CD14-positive monocyte (primary cell): ENCODE data around the gene TM2D1. TPM values are rescaled to one million over a fixed set of nuclear protein-coding genes. Genes with fewer than 3 reads are reported as not detected.

Experiments used
- DNase-seq, 3 donors: peaks; one replicate each; pipeline ENCODE4 v3.0.0-alpha.2; 2011 to 2022
- H2AFZ ChIP-seq: 2 replicates; pipeline ENCODE4 v1.6.0; 2012; ENCODE audit warnings: mild to moderate bottlenecking, low read depth, low read length, inconsistent platforms; ENCODE audit not compliant: insufficient read depth, poor library complexity, severe bottlenecking
- H3K27ac ChIP-seq, 2 donors: 1 replicate in 1 of 2; 2 replicates in 1 of 2; pipeline ENCODE4 v1.5.1; 2012 to 2013; ENCODE audit warnings: low read length in 2 of 2, control low read depth in 1 of 2, inconsistent platforms in 1 of 2, low read depth in 1 of 2, mild to moderate bottlenecking in 1 of 2
- H3K27me3 ChIP-seq, 2 donors: one replicate each; pipeline versions ENCODE4 v1.6.0 to v1.6.1; 2011 to 2013; ENCODE audit warnings: low read length in 2 of 2; ENCODE audit not compliant: control insufficient read depth in 2 of 2, insufficient read depth in 2 of 2
- H3K36me3 ChIP-seq, 2 donors: replicated peaks in 1 of 2; 1 replicate in 1 of 2; 2 replicates in 1 of 2; pipeline versions ENCODE4 v1.5.1 to v1.6.1; 2012 to 2013; ENCODE audit warnings: low read length in 2 of 2, control low read depth in 1 of 2, inconsistent platforms in 1 of 2, mild to moderate bottlenecking in 1 of 2; ENCODE audit not compliant: insufficient read depth in 2 of 2, control insufficient read depth in 1 of 2
- H3K4me1 ChIP-seq, 2 donors: 1 replicate in 1 of 2; 2 replicates in 1 of 2; pipeline versions ENCODE4 v1.5.1 to v1.6.1; 2012 to 2013; ENCODE audit warnings: low read length in 2 of 2, control low read depth in 1 of 2, inconsistent platforms in 1 of 2, mild to moderate bottlenecking in 1 of 2, moderate library complexity in 1 of 2; ENCODE audit not compliant: insufficient read depth in 2 of 2, control insufficient read depth in 1 of 2
- H3K4me2 ChIP-seq: replicated peaks from 2 replicates; pipeline ENCODE3; 2012; ENCODE audit warnings: low read length, moderate library complexity, mild to moderate bottlenecking; ENCODE audit not compliant: poor library complexity, severe bottlenecking; ENCODE audit errors: extremely low read depth
- H3K4me3 ChIP-seq, 3 experiments: fragments of 200-600 bp in 1 of 3; sonication (generic) in 1 of 3; replicated peaks in 1 of 3; 1 replicate in 2 of 3; 2 replicates in 1 of 3; pipeline ENCODE4 v1.5.1; 2011 to 2013; ENCODE audit warnings: low read length in 3 of 3, mild to moderate bottlenecking in 3 of 3, control low read depth in 2 of 3, low read depth in 2 of 3, inconsistent platforms in 1 of 3, moderate library complexity in 1 of 3
- H3K79me2 ChIP-seq: 2 replicates; pipeline ENCODE4 v1.6.0; 2012; ENCODE audit warnings: mild to moderate bottlenecking, control low read depth, inconsistent platforms, low read length, moderate library complexity; ENCODE audit not compliant: insufficient read depth
- H3K9ac ChIP-seq: 2 replicates; pipeline ENCODE4 v1.6.0; 2017; ENCODE audit warnings: low read length, mild to moderate bottlenecking; ENCODE audit not compliant: insufficient read depth, poor library complexity, severe bottlenecking
- H3K9me3 ChIP-seq, 2 donors: replicated peaks in 1 of 2; 1 replicate in 1 of 2; 2 replicates in 1 of 2; pipeline versions ENCODE4 v1.5.1 to v1.6.1; 2012 to 2013; ENCODE audit warnings: low read length in 2 of 2, control low read depth in 1 of 2; ENCODE audit not compliant: control insufficient read depth in 1 of 2, insufficient read depth in 1 of 2
- H4K20me1 ChIP-seq: 2 replicates; pipeline ENCODE4 v1.6.0; 2012; ENCODE audit warnings: mild to moderate bottlenecking, low read length, control low read depth, moderate library complexity; ENCODE audit not compliant: insufficient read depth
- H3K27ac Mint-ChIP-seq, 7 donors: one replicate each; pipeline ENCODE4 v1.8.0; 2020; ENCODE audit warnings: mild to moderate bottlenecking in 7 of 7, mixed read lengths in 7 of 7, moderate library complexity in 6 of 7, inconsistent platforms in 2 of 7
- H3K27me3 Mint-ChIP-seq, 3 donors: one replicate each; pipeline ENCODE4 v1.8.0; 2021 to 2022; ENCODE audit warnings: low read depth in 3 of 3, mild to moderate bottlenecking in 3 of 3, mixed read lengths in 3 of 3, moderate library complexity in 3 of 3, inconsistent platforms in 1 of 3
- H3K36me3 Mint-ChIP-seq, 2 donors: one replicate each; pipeline ENCODE4 v1.8.0; 2020; ENCODE audit warnings: mixed read lengths in 2 of 2, inconsistent platforms in 1 of 2, mild to moderate bottlenecking in 1 of 2
- H3K4me1 Mint-ChIP-seq: one replicate; pipeline ENCODE4 v1.8.0; 2020; ENCODE audit warnings: mild to moderate bottlenecking, mixed read lengths
- H3K4me3 Mint-ChIP-seq, 2 donors: one replicate each; pipeline ENCODE4 v1.8.0; 2020; ENCODE audit warnings: mild to moderate bottlenecking in 2 of 2, mixed read lengths in 2 of 2, moderate library complexity in 1 of 2
- H3K9me3 Mint-ChIP-seq, 7 donors: one replicate each; pipeline ENCODE4 v1.8.0; 2020 to 2022; ENCODE audit warnings: mixed read lengths in 7 of 7, mild to moderate bottlenecking in 6 of 7, moderate library complexity in 6 of 7, inconsistent platforms in 2 of 7
- CTCF ChIP-seq: fragments of 200-600 bp; IDR thresholded peaks from one replicate; pipeline ENCODE4 v1.8.0; 2022; ENCODE audit warnings: antibody characterized with exemption, mild to moderate bottlenecking
- WGBS: methylation state at CpG from one replicate; pipeline ENCODE4 v1.1.5; 2013; ENCODE audit warnings: missing lambda C conversion rate; ENCODE audit not compliant: insufficient coverage; 5-methylcytosine and 5-hydroxymethylcytosine counted together
- intact Hi-C, 2 donors: fragments of 100-400 bp; cut with micrococcal nuclease; formaldehyde crosslinking; loops; one replicate each; pipeline versions ENCODE4 v1.15.0 to v1.15.1; 2023
- polyA plus RNA-seq, 3 donors: library from polyadenylated mRNA; depleted of rRNA in 1 of 3; unstranded in 2 of 3; stranded (reverse) in 1 of 3; fragments of 300-500 nt in 2 of 3; fragments of >200 nt in 1 of 3; fragmentation: Illumina TruSeq in 2 of 3; gene quantifications; 1 replicate in 2 of 3; 2 replicates in 1 of 3; pipeline ENCODE4 v1.2.3, GENCODE V29; 2012 to 2021

The TM2D1 gene
- polyA plus RNA-seq, 3 donors: 32.6 to 46.6 (median 41.8) TPM

GRCh38 chr1:61699911-61700851, 24.8 kb downstream of the TM2D1 start:
- H3K9me3 ChIP-seq: no peaks in the 10 kb centered on the region
- H3K4me1 ChIP-seq: no peaks in the 10 kb centered on the region
- peaks cover 7% of the 10 kb centered on the region for H4K20me1 ChIP-seq
- H3K79me2 ChIP-seq: no peaks in the 10 kb centered on the region
- intact Hi-C loops: no loop called here
- no peak overlapping the region for H3K9ac ChIP-seq
- Mint-ChIP-seq H3K4me1 (no peaks in the 10 kb centered on the region), H3K36me3 (peaks cover 65 to 84% of the 10 kb centered on the region in 2 donors), H3K4me3 (no peak overlapping the region), H3K27me3 (no peaks in the 10 kb centered on the region), H3K9me3 (peaks cover 0 to 1% (median 0%) of the 10 kb centered on the region in 7 donors), H3K27ac (peak overlapping the region in 1 of 7 donors; percentile 4)
- no peaks in the 10 kb centered on the region for H3K27me3 ChIP-seq
- WGBS: no CpG with 5 or more reads among the region's 3 CpGs
- no peak overlapping the region for H3K4me3 ChIP-seq
- H3K36me3 ChIP-seq: peaks cover 63 to 79% of the 10 kb centered on the region in 2 donors
- no peak overlapping the region for H3K27ac ChIP-seq
- no peak for DNase-seq
- no peak overlapping the region for H3K4me2 ChIP-seq
- no peak for TF ChIP-seq CTCF
- no peak overlapping the region for H2AFZ ChIP-seq

DNA sequence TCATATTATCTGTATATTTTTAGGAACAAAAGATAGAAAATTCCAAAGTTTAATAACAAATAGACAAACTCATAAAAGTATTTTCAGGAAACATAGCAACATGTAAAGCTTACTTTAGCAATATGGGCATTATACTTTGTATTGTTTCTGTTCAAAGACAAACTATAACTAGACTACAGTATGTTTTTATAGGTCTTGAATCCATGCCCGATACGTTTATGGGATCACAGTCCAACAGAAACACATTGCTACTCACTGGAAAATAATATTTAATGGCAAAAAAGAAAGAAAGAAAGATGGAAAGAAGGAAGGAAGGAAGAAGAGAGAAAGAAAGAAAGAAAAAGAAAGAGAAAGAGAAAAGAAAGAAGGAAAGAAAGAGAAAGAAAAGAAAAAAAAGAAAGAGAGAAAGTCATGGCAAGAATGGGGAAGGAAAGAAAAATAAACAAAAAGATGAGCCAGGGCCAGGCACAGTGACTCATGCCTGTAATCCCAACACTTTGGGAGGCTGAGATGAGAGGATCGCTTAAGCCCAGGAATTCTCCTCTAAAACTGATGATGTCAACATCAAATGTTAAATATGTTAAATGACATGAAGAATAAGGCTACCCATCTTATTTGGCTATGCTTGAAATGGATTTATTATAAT, 32.7 kb downstream of the TM2D1 start:
- H3K36me3 ChIP-seq: peaks cover 39 to 69% of the 10 kb centered on the region in 2 donors
- H2AFZ ChIP-seq: no peak overlapping the region
- H3K27me3 ChIP-seq: no peaks in the 10 kb centered on the region
- H3K4me1 ChIP-seq: peaks cover 2 to 5% of the 10 kb centered on the region in 2 donors
- H3K79me2 ChIP-seq: no peaks in the 10 kb centered on the region
- no peak overlapping the region for H3K27ac ChIP-seq
- Mint-ChIP-seq H3K27me3 (no peaks in the 10 kb centered on the region), H3K4me1 (peaks cover 12% of the 10 kb centered on the region), H3K9me3 (no peaks in the 10 kb centered on the region), H3K4me3 (no peak overlapping the region), H3K36me3 (peaks cover 40 to 63% of the 10 kb centered on the region in 2 donors), H3K27ac (peak overlapping the region in 2 of 7 donors; percentile 4 to 30)
- no peak for DNase-seq
- H3K4me3 ChIP-seq: no peak overlapping the region
- TF ChIP-seq CTCF: no peak
- no peaks in the 10 kb centered on the region for H4K20me1 ChIP-seq
- H3K9me3 ChIP-seq: no peaks in the 10 kb centered on the region
- H3K9ac ChIP-seq: no peak overlapping the region
- no peak overlapping the region for H3K4me2 ChIP-seq
- no CpG with 5 or more reads among the region's 3 CpGs for WGBS
- intact Hi-C loops: no loop called here
